GM19467 (cell line): ENCODE measurements around the gene IL17RD.

ENCODE experiments used
- ATAC-seq: cut with Tn5 transposase; IDR thresholded peaks from one replicate; pipeline ENCODE4 v1.9.1; 2021; ENCODE audit warnings: mild to moderate bottlenecking, moderate library complexity; ENCODE audit not compliant: unreplicated experiment

The IL17RD gene

DNA sequence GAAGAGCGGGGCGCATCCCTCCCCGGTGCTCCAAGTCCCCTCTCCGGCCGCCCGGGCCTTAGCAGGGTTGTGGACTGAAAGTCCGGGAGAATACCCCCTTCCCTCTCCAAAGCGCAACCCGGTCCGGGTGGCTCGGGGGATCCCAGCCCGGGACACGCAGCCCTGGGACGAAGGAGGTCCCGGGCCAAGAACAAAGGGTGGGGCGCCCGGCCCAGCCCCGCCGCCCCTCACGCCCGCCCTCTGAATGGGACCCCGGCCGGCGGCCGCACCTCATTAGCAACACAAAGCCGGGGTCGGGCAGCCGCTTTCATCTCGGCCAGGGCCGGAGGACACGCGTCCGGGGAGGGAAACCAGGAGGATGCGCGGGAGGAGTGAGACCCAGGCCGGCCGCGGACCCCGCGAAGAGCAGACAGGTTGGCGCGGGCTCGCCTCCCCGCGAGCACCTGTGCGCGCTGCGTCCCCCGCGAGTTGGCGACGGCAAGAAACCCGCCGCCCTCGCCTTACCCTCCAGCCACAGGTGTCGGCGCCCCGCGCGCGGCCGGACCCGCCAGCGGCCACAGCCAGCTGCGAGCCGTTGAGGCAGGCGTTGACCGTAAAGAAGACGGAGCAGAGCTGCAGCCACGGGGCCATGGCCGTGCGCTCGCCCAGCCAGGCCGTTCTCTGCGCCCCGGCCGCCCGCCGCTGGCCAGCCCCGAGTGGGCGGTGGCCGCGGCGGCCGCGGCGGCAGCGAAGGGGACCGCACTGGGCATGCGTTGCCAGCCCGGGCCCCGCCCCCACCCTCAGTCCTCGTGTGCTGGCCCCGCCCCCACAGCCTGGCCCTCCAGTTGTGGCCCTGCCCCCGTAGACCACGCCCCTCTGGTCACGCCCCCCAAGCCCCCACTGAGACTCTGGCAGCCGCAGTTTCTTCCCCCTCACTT, at the start of gene IL17RD:
Gene IL17RD, minus strand, starts transcription at position 697 of the 917 bp plus-strand sequence. Its CDS starts 67 bp downstream, at position 630.
- ATAC-seq: no peak

DNA sequence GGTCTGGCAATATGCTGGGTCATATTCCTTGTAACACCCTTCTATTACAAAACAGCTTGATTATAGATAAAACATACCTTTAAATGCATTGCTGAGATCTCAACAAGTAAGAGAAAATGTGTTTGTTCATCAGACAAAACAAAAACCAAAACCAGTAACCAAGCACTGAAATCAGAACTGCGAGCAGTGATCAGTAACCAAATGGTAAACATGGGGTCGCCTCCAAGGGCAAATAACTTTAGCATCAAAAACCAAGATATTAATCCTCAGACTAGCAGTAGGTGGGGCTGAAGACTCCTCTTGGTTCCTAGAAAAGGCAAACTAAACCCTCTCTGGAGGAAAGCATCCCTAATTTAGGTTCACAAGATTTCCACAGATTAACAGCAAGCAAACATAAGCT, 41.3 kb upstream of the IL17RD start:
- ATAC-seq: no peak

DNA sequence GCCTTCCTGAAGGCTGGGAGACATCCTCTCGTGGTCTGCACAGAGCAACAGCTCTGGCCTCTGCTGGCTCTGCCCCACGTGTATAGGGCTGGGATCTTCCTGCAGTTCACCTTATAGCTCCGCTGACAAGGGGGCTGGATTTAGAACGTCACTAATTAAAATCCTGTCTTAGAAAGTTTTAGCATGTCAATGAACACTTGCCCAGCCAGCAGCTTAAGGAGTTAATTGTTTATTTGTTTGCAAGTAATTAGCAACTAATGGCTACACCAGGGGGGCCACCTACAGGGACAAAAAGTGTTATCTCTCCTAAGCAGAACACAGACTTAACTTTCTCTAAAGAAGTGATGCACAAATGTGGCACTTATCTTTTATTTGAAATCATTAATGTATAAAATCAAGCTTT, 34.7 kb upstream of the IL17RD start, which contains the start of gene HESX1:
Gene HESX1, minus strand, starts transcription at position 84 of the 403 bp plus-strand sequence. Its CDS starts 60 bp downstream, at position 24.
- ATAC-seq: no peak

DNA sequence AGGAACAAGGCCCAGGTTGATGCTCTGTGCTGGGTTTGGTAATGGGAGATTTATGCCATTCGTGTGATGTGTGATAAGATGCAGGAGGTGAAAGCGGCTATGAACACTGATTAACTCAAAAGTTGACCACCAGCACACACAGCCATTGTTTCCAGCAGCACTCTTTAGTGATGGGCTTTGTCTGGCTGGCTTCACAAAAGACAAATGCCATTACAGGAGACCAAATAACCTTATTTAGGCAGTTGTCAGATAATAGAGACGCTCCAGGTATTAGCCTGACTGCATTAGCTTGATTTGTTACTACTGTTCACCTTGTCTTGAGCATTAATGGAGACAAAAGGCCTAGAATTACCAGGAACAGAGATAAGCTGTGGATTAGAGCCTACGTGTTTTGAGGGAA, 29.5 kb upstream of the IL17RD start:
- no peak for ATAC-seq

DNA sequence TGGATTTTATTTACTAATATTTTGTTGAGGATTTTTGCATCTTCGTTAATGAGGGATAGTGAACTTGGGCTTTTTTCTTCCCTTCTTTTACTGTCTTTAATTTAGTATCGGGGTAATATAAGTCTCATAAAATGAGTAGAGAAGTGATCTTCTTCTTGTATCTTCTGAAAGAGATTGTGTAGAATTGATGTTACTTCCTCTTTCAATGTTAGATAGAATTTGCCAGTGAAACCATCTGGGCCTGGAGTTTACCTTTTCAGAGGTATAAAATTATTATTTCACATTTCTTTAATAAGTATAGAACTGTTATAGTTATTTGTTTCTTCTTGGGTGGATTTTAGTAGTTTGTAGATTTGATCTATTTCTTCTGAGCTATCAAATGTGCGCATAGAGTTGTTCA, 26.9 kb upstream of the IL17RD start:
- no peak for ATAC-seq

DNA sequence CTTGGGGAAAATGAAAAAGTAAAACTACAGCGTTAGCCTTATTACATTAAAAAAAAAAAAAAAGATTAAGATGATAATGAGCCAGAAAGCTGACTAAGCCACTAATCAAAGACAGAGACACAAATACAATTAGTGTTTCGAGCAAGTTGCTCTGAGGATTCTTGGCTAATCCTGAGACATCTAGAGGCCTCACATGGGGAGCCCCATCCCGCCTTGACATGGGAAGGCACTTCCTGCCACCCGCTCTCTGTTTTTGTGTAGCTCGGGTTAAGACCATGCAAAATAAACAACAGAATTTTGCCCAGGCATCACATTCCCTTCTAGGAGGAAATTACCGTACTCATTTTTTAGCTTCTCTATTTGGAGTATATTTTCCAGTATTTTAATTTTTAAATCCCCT, 19.4 kb upstream of the IL17RD start:
- no peak for ATAC-seq

DNA sequence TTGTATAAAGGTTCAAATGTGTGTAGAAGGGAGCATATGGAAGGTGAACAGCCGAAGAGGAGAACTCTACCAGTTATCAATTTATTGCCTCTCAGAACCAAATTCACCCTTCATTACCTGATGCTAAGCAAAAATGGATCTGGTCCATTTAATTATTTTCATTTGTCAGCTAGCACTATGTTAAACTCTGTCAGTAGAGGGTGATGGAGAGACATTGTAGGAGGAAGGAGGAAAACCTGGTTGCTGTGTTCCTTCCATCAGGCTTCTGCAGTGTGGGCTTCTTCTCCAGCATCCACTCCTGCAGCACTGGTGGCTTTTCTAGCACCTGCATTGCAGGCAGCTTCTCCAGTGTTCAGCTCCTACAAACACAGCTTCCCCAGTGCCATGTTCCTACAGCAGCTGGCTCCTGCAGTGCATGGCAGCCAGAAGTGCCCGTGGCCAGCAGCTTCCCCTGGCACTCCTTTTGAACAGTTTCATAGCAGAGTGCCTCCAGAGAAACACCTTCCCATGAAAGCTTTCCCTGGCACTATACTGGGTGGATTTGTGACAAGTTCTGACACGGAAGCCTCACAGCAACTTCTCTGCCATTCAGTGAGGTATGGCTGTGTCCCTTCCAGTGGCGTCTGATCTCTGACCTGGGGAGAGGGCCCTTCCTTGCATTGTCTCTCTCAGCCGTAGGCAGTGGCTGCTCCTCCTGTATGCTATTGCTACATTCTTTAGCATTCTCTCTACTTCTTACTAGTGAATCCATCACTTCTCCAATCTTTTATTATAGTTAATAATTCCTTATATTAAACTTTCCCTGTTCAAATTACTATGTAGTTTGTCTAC, 14.6 kb upstream of the IL17RD start:
- no peak for ATAC-seq

DNA sequence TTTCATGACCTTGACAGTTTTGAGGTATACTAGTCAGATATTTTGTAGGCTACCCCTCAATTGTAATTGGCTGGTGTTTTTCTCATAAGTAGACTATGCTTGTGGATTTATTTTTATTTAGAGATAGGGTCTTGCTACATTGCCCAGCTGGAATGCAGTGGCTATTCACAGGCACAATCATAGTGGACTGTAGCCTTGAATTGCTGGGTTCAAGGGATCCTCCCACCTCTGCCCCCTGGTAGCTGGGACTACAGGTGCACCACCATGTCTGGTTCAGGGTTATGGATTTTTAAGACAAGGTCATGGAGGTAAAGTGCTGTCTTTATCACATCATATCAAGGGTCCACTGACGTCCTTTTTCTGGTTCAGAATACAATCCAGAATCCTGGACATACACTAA, 10.9 kb upstream of the IL17RD start:
- no peak for ATAC-seq

DNA sequence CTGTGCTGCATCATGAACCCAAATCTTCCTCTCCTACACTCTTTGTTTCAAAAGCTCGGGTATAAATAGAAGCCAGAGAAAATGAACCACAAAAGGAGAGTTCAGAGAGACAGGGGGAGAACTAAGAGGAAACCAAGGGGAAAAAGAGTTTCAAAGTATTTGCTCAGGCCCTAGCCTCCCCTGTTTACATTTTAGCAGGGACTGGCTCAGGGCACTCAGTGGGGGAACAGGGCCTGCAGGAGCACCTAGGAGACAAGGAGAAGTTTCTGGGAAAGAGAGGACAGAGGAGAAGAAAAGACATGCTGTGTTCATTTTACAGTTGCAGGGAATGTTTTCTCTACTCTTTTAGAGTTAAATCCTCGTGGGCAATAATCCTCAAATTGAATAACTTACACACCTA, 8.5 kb upstream of the IL17RD start:
- no peak for ATAC-seq

DNA sequence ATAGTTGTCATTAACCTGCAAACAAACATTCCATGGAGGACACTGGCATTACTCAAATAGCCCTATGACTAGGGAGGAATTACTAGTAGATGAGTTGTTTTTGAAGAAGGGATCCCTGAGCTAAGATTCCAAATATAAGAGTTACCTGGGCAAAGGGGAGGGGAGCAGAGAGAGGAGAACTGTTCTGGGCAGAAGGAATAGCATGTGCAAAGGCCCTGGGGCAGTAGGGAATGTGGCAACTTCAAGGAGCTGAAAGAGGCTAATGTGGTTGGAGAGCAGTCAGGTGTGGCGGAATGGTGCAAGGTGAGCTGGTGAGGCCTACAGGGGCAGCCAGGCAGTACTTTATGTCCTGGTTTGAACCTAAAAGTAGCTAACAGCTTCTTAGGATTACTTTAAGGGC, 5.8 kb upstream of the IL17RD start:
- no peak for ATAC-seq

DNA sequence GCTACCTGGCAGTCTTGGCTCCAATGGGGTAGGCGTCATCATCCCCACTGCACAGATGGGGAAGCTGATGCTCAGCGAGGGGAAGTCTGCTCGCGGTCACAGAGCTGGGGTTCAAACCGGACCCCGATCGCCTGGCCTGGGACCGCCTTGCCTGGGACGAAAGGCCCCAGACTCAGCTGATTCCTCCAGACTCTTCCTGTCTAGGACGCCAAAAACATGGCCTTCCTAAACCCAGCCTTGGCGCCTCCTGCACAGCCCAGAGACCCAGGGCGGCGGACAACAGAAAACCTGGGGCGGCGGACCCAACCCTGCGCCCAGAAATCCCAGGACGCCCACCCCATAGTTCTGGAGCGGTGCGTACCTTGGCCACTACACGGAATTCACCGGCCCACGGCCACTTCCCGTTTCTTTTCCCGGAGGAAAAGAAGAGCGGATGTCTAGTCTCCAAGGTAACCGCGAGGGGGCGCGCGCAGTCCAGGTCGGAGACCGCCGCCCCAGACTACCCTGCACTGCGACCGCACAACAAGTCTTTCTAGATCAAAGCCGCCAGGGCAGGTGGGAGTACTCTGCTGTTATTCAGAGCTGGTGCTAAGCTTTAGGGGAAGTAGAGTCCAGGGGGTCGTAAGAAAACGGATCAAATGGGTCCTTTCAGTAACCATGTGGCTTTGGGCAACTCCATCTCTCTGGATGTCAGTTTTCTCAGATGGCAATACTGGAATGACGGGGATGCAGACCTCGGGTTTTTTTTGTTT, 4.9 kb upstream of the IL17RD start:
- peak; percentile 69 for ATAC-seq

DNA sequence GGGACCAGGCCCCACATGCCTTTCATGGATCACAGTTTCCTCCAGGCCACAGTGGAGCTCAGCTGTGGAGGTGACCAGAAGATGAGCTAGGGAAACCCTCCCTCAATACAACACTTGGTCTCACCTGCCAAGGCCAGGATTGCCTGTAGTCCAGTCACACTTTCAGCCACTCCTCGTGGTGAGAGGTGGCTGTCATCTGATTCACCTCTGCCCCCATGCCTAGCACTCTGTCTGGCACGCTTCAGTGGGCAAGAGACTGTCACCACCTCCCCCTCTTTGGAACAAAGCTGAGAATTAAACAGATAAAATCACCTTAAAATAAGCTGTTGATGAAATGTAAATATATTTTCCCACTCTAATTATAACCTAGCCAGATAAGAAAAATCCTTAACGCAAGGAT, 4.0 kb upstream of the IL17RD start:
- ATAC-seq: no peak

DNA sequence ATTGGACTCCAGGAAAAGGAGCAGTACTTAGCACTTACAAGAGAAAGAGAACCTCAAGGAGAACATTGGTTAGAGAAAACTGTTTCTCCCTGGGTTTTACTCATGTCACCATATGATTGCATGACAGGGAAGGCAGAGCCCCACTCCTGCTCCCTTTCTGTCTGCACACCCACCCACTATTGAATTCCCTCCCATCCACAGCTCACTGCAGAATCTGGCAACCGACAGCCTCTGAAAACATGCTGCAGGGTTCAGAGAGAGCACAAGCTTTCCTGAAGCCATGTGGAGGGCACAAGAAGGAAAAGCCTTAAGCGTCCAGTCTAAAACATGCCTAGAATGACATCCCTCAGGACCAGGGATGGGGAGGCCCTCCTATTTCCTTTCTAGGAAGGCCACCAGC, 3.0 kb upstream of the IL17RD start:
- no peak for ATAC-seq

DNA sequence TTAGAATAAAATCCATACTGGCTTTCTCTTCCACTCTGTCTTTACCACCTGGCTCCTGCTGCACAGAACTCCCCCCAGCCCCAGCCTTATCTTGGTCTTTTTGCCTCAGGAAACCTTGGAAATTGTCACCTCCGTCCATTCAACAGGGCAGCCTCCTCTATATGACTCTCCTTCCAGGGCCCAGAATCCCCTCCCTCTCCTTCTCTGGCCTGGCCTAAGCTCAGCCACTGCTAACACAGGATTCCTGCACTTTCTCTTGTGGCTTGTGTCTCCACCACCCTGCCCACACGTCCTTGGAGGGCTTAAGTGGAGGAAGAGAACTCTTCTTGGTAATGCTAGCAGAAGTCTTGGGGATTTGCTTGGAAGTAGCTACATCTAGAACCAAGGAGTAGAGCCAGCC, 1.5 kb upstream of the IL17RD start:
- no peak for ATAC-seq

DNA sequence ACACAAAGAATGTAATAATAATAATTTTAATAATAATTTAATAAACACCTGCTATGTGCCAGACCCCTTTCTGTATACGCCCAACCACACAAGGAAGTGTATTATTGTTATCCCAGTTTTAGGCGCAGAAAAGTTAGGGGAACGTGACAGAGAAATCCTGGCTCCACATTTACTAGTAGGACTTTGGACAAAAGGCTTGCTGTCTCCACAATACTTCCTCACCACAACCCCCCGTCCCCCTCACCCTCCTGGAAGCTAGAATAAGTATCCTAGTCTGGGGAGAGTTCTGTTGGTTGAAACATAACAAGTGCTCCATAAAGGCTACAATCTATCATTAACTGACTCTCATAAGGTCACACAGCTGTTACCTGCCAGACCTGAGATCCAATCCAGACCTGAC, 488 bp upstream of the IL17RD start:
- no peak for ATAC-seq

DNA sequence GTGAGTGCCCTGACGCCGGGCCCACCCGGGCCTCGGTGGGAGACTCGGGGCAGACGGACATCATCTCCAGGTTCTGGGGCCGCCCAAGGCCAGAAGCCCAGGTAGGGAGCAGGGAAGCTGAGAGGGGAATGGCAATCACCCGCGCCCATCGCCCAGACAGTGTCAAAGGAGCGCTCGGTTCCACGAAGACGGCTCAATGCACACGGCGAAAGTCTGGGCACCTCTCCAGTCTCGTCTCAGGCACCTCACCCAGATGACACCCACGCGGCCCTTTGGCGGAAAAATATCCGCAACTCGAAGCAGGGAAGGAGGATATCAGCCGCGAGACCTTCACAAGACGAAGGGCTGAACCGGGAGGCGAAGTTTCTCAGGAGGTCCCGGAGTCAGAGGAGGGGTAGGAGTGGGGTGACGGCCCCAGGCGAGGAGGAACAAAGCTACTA, 916 bp downstream of the IL17RD start:
- ATAC-seq: no peak

DNA sequence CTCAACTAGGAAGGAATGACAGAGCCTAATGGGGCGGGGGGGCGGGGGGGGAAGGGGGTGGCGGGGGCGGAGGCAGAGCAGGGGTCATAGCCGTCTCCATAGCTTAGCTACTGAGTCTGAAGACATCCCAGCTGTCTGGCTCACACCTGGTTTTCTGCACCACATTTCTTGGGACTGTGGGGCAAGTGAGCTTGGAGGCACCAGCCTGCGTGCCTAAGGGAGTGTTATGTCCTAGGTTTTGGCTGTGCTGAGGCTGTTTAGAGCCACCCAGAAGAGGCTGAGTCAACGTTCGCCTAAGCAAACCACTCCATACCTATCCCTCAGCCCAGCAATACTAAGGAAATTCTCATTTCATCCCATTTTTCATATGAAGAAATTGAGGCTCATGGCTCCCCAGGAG, 1.4 kb downstream of the IL17RD start:
- ATAC-seq: no peak

DNA sequence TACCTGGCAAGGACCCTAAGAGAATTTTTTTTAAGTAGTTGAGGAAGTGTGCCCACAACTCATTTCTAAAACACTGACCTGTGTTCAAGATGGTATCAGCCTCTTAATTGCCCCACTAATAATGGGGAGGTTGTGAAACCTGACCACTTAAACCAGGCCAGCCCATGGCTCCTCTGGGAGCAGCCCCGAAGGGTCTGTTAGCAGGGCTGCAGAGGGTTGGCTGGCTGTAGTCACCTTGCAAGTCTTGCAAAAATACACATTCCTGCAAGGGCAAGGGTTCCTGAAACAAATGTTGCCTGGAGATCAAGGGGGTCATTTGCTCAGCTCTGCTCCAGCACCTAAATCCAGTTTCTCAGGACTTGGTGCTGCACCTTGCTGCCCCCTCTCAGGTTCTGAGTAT, 3.2 kb downstream of the IL17RD start:
- ATAC-seq: no peak

DNA sequence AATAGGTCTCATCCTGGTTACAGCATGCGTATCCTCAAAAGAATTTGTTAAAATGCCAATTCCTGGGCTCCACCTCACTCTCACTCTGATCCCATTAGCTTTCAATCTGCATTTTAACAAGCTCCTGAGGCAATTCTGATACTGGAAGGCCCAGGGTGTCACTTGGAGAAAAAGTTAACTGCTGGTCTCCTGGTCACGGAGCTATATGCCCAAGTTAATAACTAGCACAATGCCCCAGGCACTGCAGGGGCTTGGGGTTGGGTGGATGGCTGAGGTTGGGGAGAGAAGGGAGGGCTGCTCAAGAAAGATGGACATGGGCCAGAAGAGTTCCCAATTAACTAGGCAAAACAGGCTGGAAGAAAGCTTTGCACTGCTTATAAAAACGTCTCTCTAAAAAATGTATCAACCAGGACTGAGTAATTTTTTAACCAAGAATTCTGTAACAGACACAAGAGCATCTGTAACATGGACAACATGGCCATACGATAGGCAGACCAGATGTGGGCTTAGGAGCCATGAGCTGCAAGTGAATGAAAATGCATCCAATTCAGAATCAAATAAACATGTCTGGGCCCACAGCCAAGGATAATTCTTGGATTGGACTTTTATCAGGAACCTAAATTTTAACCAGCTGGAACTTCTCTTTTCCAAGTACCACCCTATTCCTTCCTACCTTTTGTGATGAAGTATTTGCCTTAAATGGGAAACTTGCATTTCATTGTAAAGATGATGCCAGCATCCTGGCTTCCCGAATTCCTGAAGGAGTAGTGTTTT, 4.2 kb downstream of the IL17RD start:
- no peak for ATAC-seq

DNA sequence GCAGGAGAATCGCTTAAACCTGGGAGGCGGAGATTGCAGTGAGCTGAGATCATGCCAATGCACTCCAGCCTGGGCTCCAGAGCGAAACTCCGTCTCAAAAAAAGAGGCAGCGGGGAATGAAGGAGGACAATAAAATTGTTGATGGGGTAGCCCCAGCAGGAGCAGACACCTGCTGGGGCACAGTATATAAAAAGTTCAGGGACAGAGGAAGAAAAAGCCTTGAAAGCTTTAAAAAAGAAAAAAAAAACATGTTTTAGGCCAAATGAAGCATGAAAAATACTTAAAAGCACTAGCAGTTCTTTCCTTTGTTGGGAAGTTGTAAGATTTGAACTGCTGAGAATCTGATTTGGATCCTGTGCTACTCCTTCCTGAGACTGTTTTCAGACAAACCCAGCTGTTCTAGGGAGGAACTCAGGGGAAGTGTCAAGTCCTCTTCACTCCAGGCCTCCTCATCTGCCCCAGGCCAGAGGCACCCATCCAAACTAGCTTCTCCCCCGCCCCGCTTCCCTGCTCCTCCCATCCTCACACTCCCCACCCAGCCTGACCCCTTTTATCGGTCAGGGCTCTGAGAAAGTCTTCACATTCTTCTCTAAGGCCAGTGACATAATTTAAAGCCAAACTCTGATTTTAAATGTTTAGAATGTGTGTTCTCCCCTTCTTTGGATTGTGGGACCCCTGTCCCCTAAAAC, 4.9 kb downstream of the IL17RD start:
- ATAC-seq: no peak
